IPS-15b (cell line): ENCODE results near the gene DACT2.

ENCODE experiments used
- H3K27me3 ChIP-seq: one replicate; pipeline ENCODE4 v1.6.1; 2013; ENCODE audit warnings: low read length; ENCODE audit not compliant: control insufficient read depth, insufficient read depth
- H3K36me3 ChIP-seq: one replicate; pipeline ENCODE4 v1.6.1; 2013; ENCODE audit warnings: low read length; ENCODE audit not compliant: control insufficient read depth, insufficient read depth
- H3K4me1 ChIP-seq: one replicate; pipeline ENCODE4 v1.6.1; 2013; ENCODE audit warnings: mild to moderate bottlenecking, low read length; ENCODE audit not compliant: control insufficient read depth, insufficient read depth
- H3K4me3 ChIP-seq: one replicate; pipeline ENCODE4 v1.5.1; 2013; ENCODE audit warnings: low read depth, low read length
- H3K9ac ChIP-seq: one replicate; pipeline ENCODE4 v1.6.1; 2013; ENCODE audit warnings: low read depth, mild to moderate bottlenecking, low read length
- H3K9me3 ChIP-seq: one replicate; pipeline ENCODE4 v1.6.1; 2013; ENCODE audit warnings: mild to moderate bottlenecking, low read length; ENCODE audit not compliant: control insufficient read depth, insufficient read depth

Gene DACT2

GRCh38 chr6:168333491-168333890 lies 13.9 kb upstream of the DACT2 start:
- no peak overlapping the region for H3K9ac ChIP-seq
- H3K36me3 ChIP-seq: no peaks in the 10 kb centered on the region
- H3K9me3 ChIP-seq: no peaks in the 10 kb centered on the region
- peaks cover 5% of the 10 kb centered on the region for H3K4me1 ChIP-seq
- H3K4me3 ChIP-seq: no peak overlapping the region
- H3K27me3 ChIP-seq: no peaks in the 10 kb centered on the region

GRCh38 chr6:168333039-168333438 lies 13.5 kb upstream of the DACT2 start:
- Histone ChIP-seq H3K4me3 (no peak overlapping the region), H3K36me3 (no peaks in the 10 kb centered on the region), H3K4me1 (peaks cover 5% of the 10 kb centered on the region), H3K9me3 (no peaks in the 10 kb centered on the region), H3K9ac (no peak overlapping the region), H3K27me3 (no peaks in the 10 kb centered on the region)

- H3K4me1 ChIP-seq: peaks cover 5% of the 10 kb centered on the region
- H3K9ac ChIP-seq: no peak overlapping the region
- H3K27me3 ChIP-seq: no peaks in the 10 kb centered on the region
- H3K36me3 ChIP-seq: no peaks in the 10 kb centered on the region
- H3K4me3 ChIP-seq: no peak overlapping the region
- H3K9me3 ChIP-seq: no peaks in the 10 kb centered on the region
Measured at GRCh38 chr6:168332020-168332419, 12.4 kb upstream of the DACT2 start.

- Histone ChIP-seq H3K9ac (no peak overlapping the region), H3K4me3 (no peak overlapping the region), H3K9me3 (no peaks in the 10 kb centered on the region), H3K36me3 (no peaks in the 10 kb centered on the region), H3K4me1 (peaks cover 14% of the 10 kb centered on the region), H3K27me3 (no peaks in the 10 kb centered on the region)
Measured at GRCh38 chr6:168331058-168331457, 11.5 kb upstream of the DACT2 start.

- Histone ChIP-seq H3K4me1 (peaks cover 14% of the 10 kb centered on the region), H3K27me3 (no peaks in the 10 kb centered on the region), H3K9me3 (no peaks in the 10 kb centered on the region), H3K4me3 (no peak overlapping the region), H3K36me3 (no peaks in the 10 kb centered on the region), H3K9ac (no peak overlapping the region)
Measured at GRCh38 chr6:168330403-168330802, 10.8 kb upstream of the DACT2 start.

GRCh38 chr6:168328086-168328485 lies 8.5 kb upstream of the DACT2 start:
- Histone ChIP-seq H3K4me1 (peaks cover 14% of the 10 kb centered on the region), H3K9ac (no peak overlapping the region), H3K36me3 (no peaks in the 10 kb centered on the region), H3K9me3 (no peaks in the 10 kb centered on the region), H3K4me3 (no peak overlapping the region), H3K27me3 (no peaks in the 10 kb centered on the region)

GRCh38 chr6:168326294-168327261 lies 7.0 kb upstream of the DACT2 start:
- Histone ChIP-seq H3K4me3 (no peak overlapping the region), H3K36me3 (no peaks in the 10 kb centered on the region), H3K27me3 (no peaks in the 10 kb centered on the region), H3K9ac (no peak overlapping the region), H3K9me3 (no peaks in the 10 kb centered on the region), H3K4me1 (peaks cover 9% of the 10 kb centered on the region)

GRCh38 chr6:168322966-168323365 lies 3.4 kb upstream of the DACT2 start:
- Histone ChIP-seq H3K4me3 (no peak overlapping the region), H3K27me3 (peaks cover 17% of the 10 kb centered on the region), H3K9ac (no peak overlapping the region), H3K9me3 (no peaks in the 10 kb centered on the region), H3K4me1 (peaks cover 9% of the 10 kb centered on the region), H3K36me3 (no peaks in the 10 kb centered on the region)

GRCh38 chr6:168320634-168321033 lies 1.1 kb upstream of the DACT2 start:
- Histone ChIP-seq H3K4me3 (no peak overlapping the region), H3K4me1 (no peaks in the 10 kb centered on the region), H3K9me3 (no peaks in the 10 kb centered on the region), H3K9ac (no peak overlapping the region), H3K36me3 (no peaks in the 10 kb centered on the region), H3K27me3 (peaks cover 21% of the 10 kb centered on the region)

- no peaks in the 10 kb centered on the region for H3K9me3 ChIP-seq
- peaks cover 2% of the 10 kb centered on the region for H3K4me1 ChIP-seq
- H3K27me3 ChIP-seq: peaks cover 30% of the 10 kb centered on the region
- no peak overlapping the region for H3K9ac ChIP-seq
- peak overlapping the region; percentile 63 for H3K4me3 ChIP-seq
- no peaks in the 10 kb centered on the region for H3K36me3 ChIP-seq
Measured at GRCh38 chr6:168318579-168319278, 848 bp downstream of the DACT2 start.

GRCh38 chr6:168318090-168318489 lies 1.5 kb downstream of the DACT2 start:
- no peaks in the 10 kb centered on the region for H3K36me3 ChIP-seq
- no peak overlapping the region for H3K9ac ChIP-seq
- H3K9me3 ChIP-seq: no peaks in the 10 kb centered on the region
- H3K4me1 ChIP-seq: peaks cover 7% of the 10 kb centered on the region
- H3K4me3 ChIP-seq: no peak overlapping the region
- peaks cover 30% of the 10 kb centered on the region for H3K27me3 ChIP-seq

GRCh38 chr6:168315596-168315995 lies 4.0 kb downstream of the DACT2 start:
- Histone ChIP-seq H3K36me3 (no peaks in the 10 kb centered on the region), H3K4me3 (no peak overlapping the region), H3K9me3 (no peaks in the 10 kb centered on the region), H3K9ac (no peak overlapping the region), H3K27me3 (peaks cover 28% of the 10 kb centered on the region), H3K4me1 (peaks cover 7% of the 10 kb centered on the region)
